ENCODE results near the gene RNF181. TPM values are rescaled to one million over a fixed set of nuclear protein-coding genes. Genes with fewer than 3 reads are reported as not detected.
"Not testable (repeated sequence)": the region's sequence is repeated elsewhere in the genome, so short reads cannot be mapped to it uniquely, and the experiment has no call there.

RNF181 gene
- total and polyA plus RNA-seq, 2 donors, result 162 to 180 TPM

GRCh38 chr2:85550486-85550885 lies 45.1 kb upstream of the RNF181 start:
- Histone ChIP-seq H3K4me1 (ENCODE audit: control insufficient read depth in 2 of 2, insufficient read depth in 2 of 2, low read length in 2 of 2) (peaks cover 0 to 4% of the 10 kb centered on the region in 2 donors), H3K27ac (ENCODE audit: low read depth in 1 of 2, low read length in 1 of 2) (no peak overlapping the region), H3K27me3 (ENCODE audit: control insufficient read depth in 2 of 2, insufficient read depth in 1 of 2, low read length in 1 of 2) (no peaks in the 10 kb centered on the region), H3K9me3 (ENCODE audit: control insufficient read depth in 2 of 2, insufficient read depth in 1 of 2, low read length in 1 of 2) (no peaks in the 10 kb centered on the region), H3K36me3 (ENCODE audit: control insufficient read depth in 2 of 2, insufficient read depth in 2 of 2, low read length in 1 of 2) (peaks cover 59 to 74% of the 10 kb centered on the region in 2 donors), H3K4me3 (ENCODE audit: low read length in 2 of 2) (no peak overlapping the region)
- DNase-seq (ENCODE audit: low read depth in 6 of 9, low spot score in 9 of 9), result no peak
- WGBS, result 83% methylated on average over 10 of the region's 10 CpGs

DNA sequence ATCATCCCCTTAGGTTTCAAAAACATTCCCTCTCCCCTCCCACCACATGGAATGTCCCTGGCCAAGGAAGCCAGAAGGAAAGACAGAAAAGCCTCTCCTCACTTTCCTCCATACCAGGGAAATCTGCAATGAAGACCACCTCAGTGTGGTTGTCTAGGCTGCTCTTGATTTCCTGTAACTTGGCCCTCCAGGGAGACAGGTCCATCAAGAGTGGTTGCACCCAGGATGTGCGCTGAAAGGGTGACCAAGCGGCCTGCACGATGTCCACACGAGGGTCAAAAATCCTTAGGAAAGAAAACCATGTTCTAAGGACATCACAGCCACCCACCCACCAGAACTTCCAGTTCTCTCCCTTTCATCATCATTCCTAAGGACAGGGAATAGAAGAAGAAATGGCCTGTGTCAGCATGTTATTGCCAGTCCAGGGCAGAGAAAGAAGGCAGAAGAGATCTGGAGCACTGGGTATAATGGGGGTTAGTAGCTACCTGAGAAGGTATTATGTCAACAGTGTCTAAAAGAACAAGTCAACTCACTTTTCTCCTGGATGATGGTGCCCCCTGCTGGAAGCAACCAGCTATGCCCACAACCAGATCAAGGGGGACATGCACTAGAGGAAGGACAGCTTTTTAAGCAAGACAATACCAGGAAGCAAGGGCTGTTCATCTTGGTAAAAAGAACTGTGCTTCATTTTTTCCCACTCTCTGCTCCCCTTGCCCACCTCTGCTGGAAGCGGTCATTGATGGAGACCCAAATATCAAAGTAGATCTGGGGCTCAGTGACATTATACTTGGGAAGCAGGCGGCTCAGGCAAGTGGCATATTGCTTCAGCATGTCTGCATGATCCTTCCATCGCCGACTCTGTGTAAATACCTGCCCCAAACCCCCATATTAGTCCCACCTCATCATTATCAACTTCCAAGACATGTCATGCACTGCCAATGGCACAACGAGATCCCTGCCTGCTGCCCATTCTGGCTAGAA lies 43.6 kb upstream of the RNF181 start:
- Histone ChIP-seq H3K36me3 (ENCODE audit: control insufficient read depth in 2 of 2, insufficient read depth in 2 of 2, low read length in 1 of 2) (peaks cover 51 to 68% of the 10 kb centered on the region in 2 donors), H3K27me3 (ENCODE audit: control insufficient read depth in 2 of 2, insufficient read depth in 1 of 2, low read length in 1 of 2) (no peaks in the 10 kb centered on the region), H3K4me3 (ENCODE audit: low read length in 2 of 2) (no peak overlapping the region), H3K27ac (ENCODE audit: low read depth in 1 of 2, low read length in 1 of 2) (no peak overlapping the region), H3K9me3 (ENCODE audit: control insufficient read depth in 2 of 2, insufficient read depth in 1 of 2, low read length in 1 of 2) (no peaks in the 10 kb centered on the region), H3K4me1 (ENCODE audit: control insufficient read depth in 2 of 2, insufficient read depth in 2 of 2, low read length in 2 of 2) (peaks cover 0 to 4% of the 10 kb centered on the region in 2 donors)
- WGBS, result 83% methylated on average over 9 of the region's 9 CpGs
- peak; percentile 61 to 96 (median 90) for DNase-seq (ENCODE audit: low read depth in 6 of 9, low spot score in 9 of 9)

DNA sequence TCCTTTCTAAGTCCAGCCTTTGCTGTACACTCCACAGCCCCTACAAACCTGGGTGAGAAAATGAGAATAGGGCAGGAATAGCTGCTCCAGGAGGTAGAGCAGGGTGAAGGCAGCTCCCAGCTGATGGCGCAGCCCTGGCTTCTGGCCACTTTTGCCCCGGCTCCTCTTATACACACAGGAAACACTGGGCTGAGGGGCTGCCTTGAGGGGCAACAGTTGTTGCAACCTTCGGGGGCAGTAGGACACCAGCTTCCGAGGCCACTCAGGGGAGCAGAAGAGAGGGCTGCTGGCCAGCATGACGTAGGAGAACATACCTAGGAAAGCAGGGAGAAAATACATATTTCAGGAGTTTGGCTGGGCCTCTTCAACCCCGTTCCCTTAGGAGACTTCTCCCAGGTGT lies 42.4 kb upstream of the RNF181 start:
- Histone ChIP-seq H3K4me1 (ENCODE audit: control insufficient read depth in 2 of 2, insufficient read depth in 2 of 2, low read length in 2 of 2) (peaks cover 0 to 4% of the 10 kb centered on the region in 2 donors), H3K9me3 (ENCODE audit: control insufficient read depth in 2 of 2, insufficient read depth in 1 of 2, low read length in 1 of 2) (no peaks in the 10 kb centered on the region), H3K27ac (ENCODE audit: low read depth in 1 of 2, low read length in 1 of 2) (no peak overlapping the region), H3K36me3 (ENCODE audit: control insufficient read depth in 2 of 2, insufficient read depth in 2 of 2, low read length in 1 of 2) (peaks cover 49 to 66% of the 10 kb centered on the region in 2 donors), H3K27me3 (ENCODE audit: control insufficient read depth in 2 of 2, insufficient read depth in 1 of 2, low read length in 1 of 2) (no peaks in the 10 kb centered on the region), H3K4me3 (ENCODE audit: low read length in 2 of 2) (no peak overlapping the region)
- DNase-seq (ENCODE audit: low read depth in 6 of 9, low spot score in 9 of 9), result no peak
- 98% methylated on average over 6 of the region's 6 CpGs for WGBS

- no peak overlapping the region for H3K4me3 ChIP-seq (ENCODE audit: low read length in 2 of 2)
- no peaks in the 10 kb centered on the region for H3K9me3 ChIP-seq (ENCODE audit: control insufficient read depth in 2 of 2, insufficient read depth in 1 of 2, low read length in 1 of 2)
- H3K4me1 ChIP-seq (ENCODE audit: control insufficient read depth in 2 of 2, insufficient read depth in 2 of 2, low read length in 2 of 2), result peaks cover 0 to 6% of the 10 kb centered on the region in 2 donors
- peaks cover 42 to 64% of the 10 kb centered on the region in 2 donors for H3K36me3 ChIP-seq (ENCODE audit: control insufficient read depth in 2 of 2, insufficient read depth in 2 of 2, low read length in 1 of 2)
- no peak overlapping the region for H3K27ac ChIP-seq (ENCODE audit: low read depth in 1 of 2, low read length in 1 of 2)
- no peak for DNase-seq (ENCODE audit: low read depth in 6 of 9, low spot score in 9 of 9)
- WGBS, result 98% methylated on average over 3 of the region's 3 CpGs
- no peaks in the 10 kb centered on the region for H3K27me3 ChIP-seq (ENCODE audit: control insufficient read depth in 2 of 2, insufficient read depth in 1 of 2, low read length in 1 of 2)
Observed at GRCh38 chr2:85554980-85555612, 40.4 kb upstream of the RNF181 start.

GRCh38 chr2:85557130-85557529 lies 38.4 kb upstream of the RNF181 start:
- peaks cover 3 to 17% of the 10 kb centered on the region in 2 donors for H3K4me1 ChIP-seq (ENCODE audit: control insufficient read depth in 2 of 2, insufficient read depth in 2 of 2, low read length in 2 of 2)
- no peaks in the 10 kb centered on the region for H3K27me3 ChIP-seq (ENCODE audit: control insufficient read depth in 2 of 2, insufficient read depth in 1 of 2, low read length in 1 of 2)
- H3K36me3 ChIP-seq (ENCODE audit: control insufficient read depth in 2 of 2, insufficient read depth in 2 of 2, low read length in 1 of 2), result peaks cover 30 to 46% of the 10 kb centered on the region in 2 donors
- H3K4me3 ChIP-seq (ENCODE audit: low read length in 2 of 2), result no peak overlapping the region
- DNase-seq (ENCODE audit: low read depth in 6 of 9, low spot score in 9 of 9), result no peak
- WGBS, result 98% methylated on average over 5 of the region's 5 CpGs
- H3K9me3 ChIP-seq (ENCODE audit: control insufficient read depth in 2 of 2, insufficient read depth in 1 of 2, low read length in 1 of 2), result no peaks in the 10 kb centered on the region
- H3K27ac ChIP-seq (ENCODE audit: low read depth in 1 of 2, low read length in 1 of 2), result no peak overlapping the region

DNA sequence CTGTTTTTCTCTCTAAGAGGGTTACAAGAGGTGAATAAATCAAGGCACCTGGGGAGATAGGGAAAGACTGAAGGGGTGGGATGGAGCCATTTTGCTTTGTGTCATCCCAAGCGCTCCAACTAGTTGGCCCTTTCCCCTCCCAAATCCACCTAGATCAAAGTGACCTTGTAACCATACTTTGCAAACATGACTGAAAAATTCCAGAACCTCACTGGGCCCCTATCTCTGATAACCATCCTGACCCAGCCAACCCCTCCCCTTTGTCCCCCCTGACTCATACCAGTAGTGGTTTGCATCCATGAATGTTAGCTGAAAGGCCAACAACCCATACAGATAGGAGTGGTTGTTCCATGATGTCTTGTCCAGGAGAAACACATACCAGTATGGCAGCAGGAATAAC lies 37.4 kb upstream of the RNF181 start:
- Histone ChIP-seq H3K4me3 (ENCODE audit: low read length in 2 of 2) (no peak overlapping the region), H3K4me1 (ENCODE audit: control insufficient read depth in 2 of 2, insufficient read depth in 2 of 2, low read length in 2 of 2) (peaks cover 3 to 15% of the 10 kb centered on the region in 2 donors), H3K27ac (ENCODE audit: low read depth in 1 of 2, low read length in 1 of 2) (no peak overlapping the region), H3K9me3 (ENCODE audit: control insufficient read depth in 2 of 2, insufficient read depth in 1 of 2, low read length in 1 of 2) (no peaks in the 10 kb centered on the region), H3K36me3 (ENCODE audit: control insufficient read depth in 2 of 2, insufficient read depth in 2 of 2, low read length in 1 of 2) (peaks cover 19 to 36% of the 10 kb centered on the region in 2 donors), H3K27me3 (ENCODE audit: control insufficient read depth in 2 of 2, insufficient read depth in 1 of 2, low read length in 1 of 2) (no peaks in the 10 kb centered on the region)
- no peak for DNase-seq (ENCODE audit: low read depth in 6 of 9, low spot score in 9 of 9)
- WGBS, result 100% methylated on average over 1 of the region's 1 CpG

- not testable (repeated sequence) for DNase-seq (ENCODE audit: low read depth in 6 of 9, low spot score in 9 of 9); H3K27me3 ChIP-seq (ENCODE audit: control insufficient read depth in 2 of 2, insufficient read depth in 1 of 2, low read length in 1 of 2); H3K27ac ChIP-seq (ENCODE audit: low read depth in 1 of 2, low read length in 1 of 2); H3K9me3 ChIP-seq (ENCODE audit: control insufficient read depth in 2 of 2, insufficient read depth in 1 of 2, low read length in 1 of 2)
- H3K36me3 ChIP-seq (ENCODE audit: control insufficient read depth in 2 of 2, insufficient read depth in 2 of 2, low read length in 1 of 2), result peaks cover 3 to 19% of the 10 kb centered on the region in 2 donors
- H3K4me3 ChIP-seq (ENCODE audit: low read length in 2 of 2), result peak overlapping the region in 1 of 2 donors; percentile 69
- peaks cover 3 to 15% of the 10 kb centered on the region in 2 donors for H3K4me1 ChIP-seq (ENCODE audit: control insufficient read depth in 2 of 2, insufficient read depth in 2 of 2, low read length in 2 of 2)
- WGBS, result 92% methylated on average over 12 of the region's 12 CpGs
Observed at GRCh38 chr2:85560403-85560726, 35.2 kb upstream of the RNF181 start.

DNA sequence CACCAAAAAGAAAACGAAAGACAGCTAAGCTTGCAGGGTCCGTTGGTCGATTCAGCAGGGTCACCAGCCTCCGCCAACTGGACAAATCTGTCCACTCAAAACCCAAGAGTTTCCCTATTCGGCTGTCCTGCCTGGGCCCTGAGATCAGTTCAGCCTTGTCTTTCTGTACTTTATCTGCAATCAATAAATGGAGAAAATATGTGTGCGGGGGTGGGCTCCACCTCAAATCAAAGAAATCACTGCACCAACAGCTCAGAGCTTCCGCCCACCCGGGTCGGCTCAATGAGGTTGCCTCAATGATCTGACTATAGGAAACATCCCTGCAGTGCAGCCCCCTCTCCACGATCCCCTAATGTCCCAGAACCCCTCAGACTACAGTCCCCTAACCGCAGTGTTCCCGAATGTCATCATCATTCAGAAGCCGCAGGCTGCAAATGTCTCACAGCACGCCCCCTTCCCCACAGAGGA lies 34.7 kb upstream of the RNF181 start:
- no peaks in the 10 kb centered on the region for H3K9me3 ChIP-seq (ENCODE audit: control insufficient read depth in 2 of 2, insufficient read depth in 1 of 2, low read length in 1 of 2)
- peaks cover 3 to 16% of the 10 kb centered on the region in 2 donors for H3K36me3 ChIP-seq (ENCODE audit: control insufficient read depth in 2 of 2, insufficient read depth in 2 of 2, low read length in 1 of 2)
- H3K27ac ChIP-seq (ENCODE audit: low read depth in 1 of 2, low read length in 1 of 2), result peak overlapping the region in 1 of 2 donors; percentile 97
- 11% methylated on average over 14 of the region's 14 CpGs for WGBS
- peak overlapping the region; percentile 69 to 94 for H3K4me3 ChIP-seq (ENCODE audit: low read length in 2 of 2)
- peaks cover 3 to 15% of the 10 kb centered on the region in 2 donors for H3K4me1 ChIP-seq (ENCODE audit: control insufficient read depth in 2 of 2, insufficient read depth in 2 of 2, low read length in 2 of 2)
- no peaks in the 10 kb centered on the region for H3K27me3 ChIP-seq (ENCODE audit: control insufficient read depth in 2 of 2, insufficient read depth in 1 of 2, low read length in 1 of 2)
- DNase-seq (ENCODE audit: low read depth in 6 of 9, low spot score in 9 of 9), result no peak

Data from thymus (tissue), 11 donors.